Neural crest cell (in vitro differentiated cells): ENCODE results near the gene TBC1D9B. TPM values are rescaled to one million over a fixed set of nuclear protein-coding genes. Genes with fewer than 3 reads are reported as not detected.

Source experiments
- DNase-seq: peaks from one replicate; pipeline ENCODE4 v3.0.0; 2021; ENCODE audit warnings: low read depth, mixed read lengths, low spot score
- H3K27ac Mint-ChIP-seq: one replicate; pipeline ENCODE4 v1.8.0; 2021; ENCODE audit warnings: mild to moderate bottlenecking, mixed read lengths; ENCODE audit not compliant: unreplicated experiment
- H3K27me3 Mint-ChIP-seq: 2 replicates; pipeline ENCODE4 v1.8.0; 2021; ENCODE audit warnings: low read depth, mild to moderate bottlenecking, mixed read lengths
- H3K36me3 Mint-ChIP-seq: 2 replicates; pipeline ENCODE4 v1.8.0; 2021; ENCODE audit warnings: low read depth, mild to moderate bottlenecking, mixed read lengths
- H3K4me1 Mint-ChIP-seq: 2 replicates; pipeline ENCODE4 v1.8.0; 2021; ENCODE audit warnings: mixed read lengths
- H3K4me3 Mint-ChIP-seq: one replicate; pipeline ENCODE4 v1.8.0; 2021; ENCODE audit warnings: mild to moderate bottlenecking, mixed read lengths
- H3K9me3 Mint-ChIP-seq: 2 replicates; pipeline ENCODE4 v1.8.0; 2021; ENCODE audit warnings: mixed read lengths
- CTCF ChIP-seq: fragments of 200-600 bp; sonication (generic); conservative IDR thresholded peaks from 2 replicates; pipeline ENCODE4 v1.5.0; 2021; ENCODE audit warnings: antibody characterized with exemption, mild to moderate bottlenecking
- total RNA-seq: library from RNA; stranded (reverse); gene quantifications from 2 replicates; pipeline ENCODE4 v1.2.1, GENCODE V29; 2021

Gene TBC1D9B
- total RNA-seq, 1 donor from 2014 or later, result 107 TPM

DNA sequence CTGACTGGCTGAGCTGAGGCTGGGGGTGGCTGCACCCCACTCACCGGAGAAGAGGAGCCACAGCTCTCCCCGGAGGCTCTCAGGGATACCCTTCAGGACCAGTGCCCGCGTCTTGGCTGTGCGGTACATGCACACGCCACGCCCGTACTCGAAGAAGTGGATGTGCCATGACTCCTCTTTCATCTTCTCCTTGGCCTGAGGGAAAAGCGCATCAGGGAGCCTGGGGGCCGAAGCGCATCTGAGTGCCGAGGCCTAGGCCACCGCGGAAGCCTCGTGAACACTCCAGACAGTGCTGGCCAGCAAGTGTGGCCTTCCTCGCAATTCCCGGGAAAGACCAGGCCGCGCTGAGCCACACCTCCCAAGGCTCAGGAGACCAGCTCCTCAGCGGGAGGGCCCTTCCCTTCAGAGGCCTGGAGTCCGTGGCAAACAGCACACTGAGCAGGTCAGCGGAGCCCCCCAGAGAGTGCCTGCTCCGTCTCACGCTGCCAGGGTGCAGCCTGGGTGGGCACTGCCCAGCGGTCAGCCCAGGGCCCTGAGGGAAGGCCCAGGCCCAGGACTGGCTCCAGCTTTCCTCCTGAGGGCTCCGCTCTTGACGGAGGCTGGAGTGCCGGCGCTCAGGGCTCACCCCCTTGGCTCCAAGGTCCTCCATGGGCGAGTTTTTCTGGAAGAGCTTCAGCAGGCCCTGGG is 28.6 kb downstream of the TBC1D9B start:
- TF ChIP-seq CTCF, result no peak
- no peaks in the 10 kb centered on the region for H3K4me1 Mint-ChIP-seq
- H3K27ac Mint-ChIP-seq, result no peak overlapping the region
- peaks cover 10% of the 10 kb centered on the region for H3K9me3 Mint-ChIP-seq
- H3K4me3 Mint-ChIP-seq, result no peak overlapping the region
- peaks cover 30% of the 10 kb centered on the region for H3K36me3 Mint-ChIP-seq
- no peak for DNase-seq
- H3K27me3 Mint-ChIP-seq, result no peaks in the 10 kb centered on the region

DNA sequence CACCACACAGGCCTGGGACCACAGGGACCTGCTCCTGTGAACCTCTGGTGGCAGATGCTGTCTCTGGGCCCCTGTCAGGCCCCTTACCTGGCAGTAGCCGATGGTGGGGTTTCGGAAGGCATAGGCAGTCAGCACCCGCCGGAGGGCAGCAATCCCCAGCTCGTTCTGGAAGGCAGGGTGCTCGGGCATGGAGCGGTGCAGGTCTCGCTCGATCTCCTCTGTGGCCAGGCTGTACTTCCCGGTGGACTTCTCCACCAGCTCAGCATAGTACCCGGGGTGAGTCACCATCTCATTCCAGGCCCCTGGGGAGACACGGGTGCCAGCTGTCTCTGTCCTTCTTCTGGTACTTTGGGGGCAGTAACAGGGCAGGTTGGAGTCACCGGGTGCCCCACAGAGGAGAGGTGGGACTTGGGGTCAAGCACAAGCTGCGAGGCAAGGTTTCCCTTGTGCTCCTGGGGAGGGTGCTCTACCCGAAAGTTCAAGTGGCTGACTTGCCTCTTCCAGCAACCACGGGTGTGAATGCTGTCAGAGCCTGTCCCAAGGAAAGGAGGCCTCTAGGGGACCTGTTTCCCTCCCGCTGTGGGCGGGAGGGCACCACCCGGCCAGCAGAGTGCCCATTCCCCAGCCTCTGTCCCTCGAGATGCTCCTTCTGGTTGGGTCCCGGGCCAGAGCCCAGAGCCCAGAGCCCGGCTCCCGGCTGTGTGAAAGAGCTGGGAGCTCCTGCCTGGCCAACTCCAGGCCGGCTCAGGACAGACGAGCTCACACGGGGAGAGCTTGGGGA is 29.3 kb downstream of the TBC1D9B start:
- peaks cover 22% of the 10 kb centered on the region for H3K36me3 Mint-ChIP-seq
- peaks cover 6% of the 10 kb centered on the region for H3K9me3 Mint-ChIP-seq
- H3K4me1 Mint-ChIP-seq, result no peaks in the 10 kb centered on the region
- H3K27me3 Mint-ChIP-seq, result no peaks in the 10 kb centered on the region
- no peak for DNase-seq
- H3K4me3 Mint-ChIP-seq, result no peak overlapping the region
- H3K27ac Mint-ChIP-seq, result no peak overlapping the region
- no peak for TF ChIP-seq CTCF

DNA sequence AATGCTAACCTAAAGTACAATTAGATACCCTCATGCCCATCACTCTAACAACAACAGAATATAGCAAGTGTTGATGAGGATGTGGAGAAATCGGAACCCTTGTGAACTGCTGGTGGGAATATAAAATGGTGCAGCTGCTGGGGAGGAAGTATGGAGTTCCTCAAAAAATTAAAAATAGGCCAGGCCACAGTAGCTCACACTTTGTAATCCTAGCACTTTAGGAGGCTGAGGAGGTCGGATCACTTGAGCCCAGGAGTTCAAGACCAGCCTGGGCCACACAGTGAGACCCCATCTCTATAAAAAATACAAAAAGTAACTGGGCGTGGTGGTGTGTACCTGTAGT is 31.1 kb downstream of the TBC1D9B start:
- no peak for TF ChIP-seq CTCF
- DNase-seq, result no peak
- H3K36me3 Mint-ChIP-seq, result peaks cover 11% of the 10 kb centered on the region
- H3K4me1 Mint-ChIP-seq, result no peaks in the 10 kb centered on the region
- no peak overlapping the region for H3K27ac Mint-ChIP-seq
- H3K4me3 Mint-ChIP-seq, result no peak overlapping the region
- no peaks in the 10 kb centered on the region for H3K9me3 Mint-ChIP-seq
- no peaks in the 10 kb centered on the region for H3K27me3 Mint-ChIP-seq

DNA sequence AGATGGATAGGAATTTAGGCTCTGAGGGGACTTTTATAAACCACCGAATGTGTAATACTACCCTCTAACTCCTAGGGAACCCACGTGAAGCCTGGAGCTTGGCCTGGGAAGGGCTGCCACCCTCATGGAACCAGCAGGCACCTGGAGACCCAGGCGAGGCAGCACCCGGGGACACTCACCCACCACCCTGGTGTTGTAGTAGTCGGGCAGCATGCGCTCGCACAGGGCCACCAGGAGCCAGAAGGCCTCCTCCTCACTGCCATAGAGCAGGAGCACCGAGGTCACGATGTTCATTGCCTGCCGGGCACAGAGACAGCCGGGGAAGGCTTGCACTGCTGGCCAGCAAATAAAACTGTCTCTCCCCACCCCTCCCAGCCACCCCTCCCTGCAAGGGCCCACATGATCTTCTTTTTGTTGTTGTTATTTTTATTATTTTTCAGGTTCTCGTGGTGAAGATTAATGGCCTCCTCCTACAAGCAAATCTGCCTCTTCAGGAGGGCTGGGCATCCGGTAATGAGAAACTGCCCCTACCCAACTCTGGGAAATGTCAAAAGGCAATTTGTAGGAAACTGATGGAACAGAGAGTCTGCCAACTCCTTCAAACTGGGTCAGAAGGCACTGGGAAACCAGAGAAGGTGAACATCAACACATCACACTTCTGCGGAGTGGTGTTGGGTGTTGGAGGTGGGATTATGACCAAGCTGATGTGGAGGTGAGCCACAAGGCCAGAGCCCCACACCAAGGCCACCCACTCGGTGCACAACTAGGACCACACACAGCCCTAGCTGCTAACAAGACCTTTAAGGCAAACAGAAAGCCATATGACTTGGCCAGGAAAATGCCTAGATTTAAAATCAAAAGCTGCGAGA is 31.7 kb downstream of the TBC1D9B start:
- no peak overlapping the region for H3K4me3 Mint-ChIP-seq
- no peak for TF ChIP-seq CTCF
- H3K4me1 Mint-ChIP-seq, result no peaks in the 10 kb centered on the region
- H3K27me3 Mint-ChIP-seq, result no peaks in the 10 kb centered on the region
- H3K27ac Mint-ChIP-seq, result no peak overlapping the region
- no peak for DNase-seq
- H3K36me3 Mint-ChIP-seq, result peaks cover 10% of the 10 kb centered on the region
- H3K9me3 Mint-ChIP-seq, result no peaks in the 10 kb centered on the region

DNA sequence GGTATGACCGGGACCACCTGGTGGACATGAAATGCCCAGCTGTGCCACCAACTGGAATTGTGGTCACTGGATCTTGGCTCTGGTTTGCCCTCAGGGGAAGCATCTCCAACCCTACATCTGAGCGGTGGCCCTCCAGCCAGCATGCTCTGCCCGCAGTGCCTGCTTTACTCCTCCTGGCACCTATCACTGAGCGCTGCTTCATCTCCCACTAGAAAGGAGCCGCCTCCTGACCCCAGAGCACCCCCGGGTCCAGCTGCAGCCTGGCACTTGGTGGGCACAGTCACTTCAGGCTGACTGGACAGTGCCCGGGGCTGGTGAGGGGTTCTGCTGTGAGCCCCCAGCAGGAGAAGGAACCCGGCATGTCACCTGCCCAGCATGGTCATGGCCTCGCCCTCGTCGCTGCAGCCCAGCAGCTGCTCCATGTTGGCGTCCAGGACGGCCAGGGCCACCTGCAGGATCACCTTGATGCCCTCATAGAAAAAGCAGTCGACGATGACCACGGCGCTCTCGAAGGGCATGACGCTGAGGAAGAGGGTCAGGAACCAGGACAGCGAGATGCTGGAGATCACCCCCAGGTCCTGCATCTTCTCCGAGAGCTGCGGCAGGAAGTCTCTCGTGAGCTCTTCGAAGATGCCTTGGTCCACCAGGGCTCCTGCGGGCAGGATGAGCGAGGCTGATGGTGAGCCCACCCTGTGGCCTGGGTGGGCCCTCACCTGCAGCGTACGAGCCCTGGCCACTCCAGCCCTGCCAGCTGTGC is 33.0 kb downstream of the TBC1D9B start:
- no peak overlapping the region for H3K27ac Mint-ChIP-seq
- no peak for TF ChIP-seq CTCF
- no peaks in the 10 kb centered on the region for H3K9me3 Mint-ChIP-seq
- no peak overlapping the region for H3K4me3 Mint-ChIP-seq
- peaks cover 4% of the 10 kb centered on the region for H3K4me1 Mint-ChIP-seq
- peaks cover 14% of the 10 kb centered on the region for H3K36me3 Mint-ChIP-seq
- H3K27me3 Mint-ChIP-seq, result no peaks in the 10 kb centered on the region
- no peak for DNase-seq
